GM23338 (cell line): Measurements from ENCODE around the gene STIM1. TPM values are rescaled to one million over a fixed set of nuclear protein-coding genes. Genes with fewer than 3 reads are reported as not detected.
"Not testable (repeated sequence)": the region's sequence is repeated elsewhere in the genome, so short reads cannot be mapped to it uniquely, and the experiment has no call there.

Experiments used
- ATAC-seq: fragments of 200-7000 bp; cut with Tn5 transposase; 3 replicates; pipeline ENCODE4 v1.9.1; 2020
- DNase-seq: peaks from one replicate; pipeline ENCODE4 v3.0.0-alpha.2; 2015; ENCODE audit warnings: low spot score
- H2AFZ ChIP-seq: fragments of 200-600 bp; sonication (generic); 2 replicates; pipeline ENCODE4 v1.8.0; 2016; ENCODE audit warnings: antibody characterized with exemption, mild to moderate bottlenecking, moderate library complexity
- H3F3A ChIP-seq: fragments of 200-600 bp; sonication (generic); replicated peaks from 2 replicates; pipeline ENCODE4 v1.8.0; 2017; ENCODE audit warnings: antibody characterized with exemption, mixed run types, low read depth
- H3K27ac ChIP-seq: fragments of 200-600 bp; sonication (generic); 2 replicates; pipeline ENCODE4 v1.6.1; 2016; ENCODE audit warnings: low read depth
- H3K27me3 ChIP-seq: fragments of 200-600 bp; sonication (generic); 2 replicates; pipeline ENCODE4 v1.8.0; 2016; ENCODE audit warnings: mild to moderate bottlenecking, mixed run types, moderate library complexity; ENCODE audit not compliant: insufficient read depth
- H3K36me3 ChIP-seq: fragments of 200-600 bp; sonication (generic); 2 replicates; pipeline ENCODE4 v1.8.0; 2016; ENCODE audit warnings: mild to moderate bottlenecking; ENCODE audit not compliant: insufficient read depth
- H3K4me1 ChIP-seq: fragments of 200-600 bp; sonication (generic); 2 replicates; pipeline ENCODE4 v1.8.0; 2016; ENCODE audit warnings: mild to moderate bottlenecking, moderate library complexity; ENCODE audit not compliant: insufficient read depth
- H3K4me2 ChIP-seq: fragments of 200-600 bp; sonication (generic); 2 replicates; pipeline ENCODE4 v1.7.1; 2017; ENCODE audit warnings: mixed run types
- H3K4me3 ChIP-seq: fragments of 200-600 bp; sonication (generic); 2 replicates; pipeline ENCODE4 v1.6.1; 2016; ENCODE audit warnings: mixed run types
- H3K79me2 ChIP-seq: fragments of 200-600 bp; sonication (generic); replicated peaks from 2 replicates; pipeline ENCODE4 v1.8.0; 2017; ENCODE audit warnings: mild to moderate bottlenecking; ENCODE audit not compliant: insufficient read depth
- H3K9me2 ChIP-seq: fragments of 200-600 bp; sonication (generic); 2 replicates; pipeline ENCODE4 v1.8.0; 2017; ENCODE audit not compliant: insufficient read depth
- H4K20me1 ChIP-seq: fragments of 200-600 bp; sonication (generic); replicated peaks from 2 replicates; pipeline ENCODE4 v1.8.0; 2017; ENCODE audit warnings: mild to moderate bottlenecking; ENCODE audit not compliant: insufficient read depth
- H3K27ac Mint-ChIP-seq: 2 replicates; pipeline ENCODE4 v1.8.0; 2020; ENCODE audit warnings: inconsistent platforms, mild to moderate bottlenecking, moderate library complexity, mixed read lengths
- H3K27me3 Mint-ChIP-seq: 3 replicates; pipeline ENCODE4 v1.8.0; 2022; ENCODE audit warnings: low read depth, mild to moderate bottlenecking, moderate library complexity, mixed read lengths, inconsistent platforms; ENCODE audit not compliant: insufficient read depth, poor library complexity
- H3K36me3 Mint-ChIP-seq: 3 replicates; pipeline ENCODE4 v1.8.0; 2021; ENCODE audit warnings: low read depth, mild to moderate bottlenecking, inconsistent platforms, moderate library complexity, mixed read lengths
- H3K4me1 Mint-ChIP-seq: 3 replicates; pipeline ENCODE4 v1.8.0; 2020; ENCODE audit warnings: mild to moderate bottlenecking, inconsistent platforms, mixed read lengths
- H3K4me3 Mint-ChIP-seq: 3 replicates; pipeline ENCODE4 v1.8.0; 2021; ENCODE audit warnings: moderate library complexity, mild to moderate bottlenecking, inconsistent platforms, mixed read lengths
- H3K9me3 Mint-ChIP-seq: 3 replicates; pipeline ENCODE4 v1.8.0; 2020; ENCODE audit warnings: moderate library complexity, mild to moderate bottlenecking, inconsistent platforms, mixed read lengths
- CREB1 ChIP-seq: fragments of 250-450 bp; sonication (Bioruptor Pico); IDR thresholded peaks from 2 replicates; pipeline ENCODE4 v1.5.0; 2020; ENCODE audit warnings: low read depth, mild to moderate bottlenecking, moderate library complexity
- ETS1 ChIP-seq: IDR thresholded peaks from 2 replicates; pipeline ENCODE4 v1.6.1; 2016; ENCODE audit warnings: antibody characterized with exemption
- EZH2 ChIP-seq: fragments of 200-600 bp; sonication (generic); IDR thresholded peaks from one replicate; pipeline ENCODE4 v1.8.0; 2017; ENCODE audit warnings: antibody characterized with exemption, mild to moderate bottlenecking, low read depth; ENCODE audit not compliant: unreplicated experiment
- NANOG ChIP-seq: IDR thresholded peaks from 2 replicates; pipeline ENCODE4 v1.6.1; 2016; ENCODE audit warnings: antibody characterized with exemption, borderline replicate concordance
- ZNF114 ChIP-seq: fragments of 250-450 bp; sonication (Bioruptor Pico); IDR thresholded peaks from 2 replicates; pipeline ENCODE4 v1.5.0; 2020; ENCODE audit warnings: mild to moderate bottlenecking, moderate library complexity
- ZNF462 ChIP-seq: fragments of 250-450 bp; sonication (Bioruptor Pico); IDR thresholded peaks from 2 replicates; pipeline ENCODE4 v1.5.0; 2020; ENCODE audit warnings: mild to moderate bottlenecking, moderate library complexity
- polyA plus RNA-seq: library from polyadenylated mRNA; unstranded; fragments of >200 nt; fragmentation: Nextera tagmentation; extraction: Ambion mirVana; gene quantifications from 2 replicates; pipeline ENCODE4 v1.2.1, GENCODE V29; 2016
- total RNA-seq: library from RNA; depleted of rRNA; stranded (reverse); fragments of >200 nt; shearing (Covaris generic); gene quantifications from 2 replicates; pipeline ENCODE4 v1.2.3, GENCODE V29; 2014

Gene STIM1
- total and polyA plus RNA-seq, 2 experiments from 2014 or later, result 3.5 to 14.0 TPM

- no peak for TF ChIP-seq ZNF462
- TF ChIP-seq CREB1, result no peak
- TF ChIP-seq NANOG, result no peak
- TF ChIP-seq EZH2, result no peak
- no peak for TF ChIP-seq ZNF114 (CRISPR knock-in tag)
- TF ChIP-seq ETS1, result no peak
Measured at GRCh38 chr11:4008116-4008515, 152.7 kb downstream of the STIM1 start (continued).

- H3F3A ChIP-seq, H3K27ac Mint-ChIP-seq, H3K36me3 Mint-ChIP-seq, H3K36me3 ChIP-seq, H3K4me1 ChIP-seq, H3K27me3 ChIP-seq, H3K9me2 ChIP-seq, H2AFZ ChIP-seq, H3K4me3 Mint-ChIP-seq, H3K4me1 Mint-ChIP-seq, H3K4me2 ChIP-seq, H3K27me3 Mint-ChIP-seq, H3K27ac ChIP-seq, H4K20me1 ChIP-seq, H3K4me3 ChIP-seq, H3K79me2 ChIP-seq, H3K9me3 Mint-ChIP-seq: not testable (repeated sequence)
- DNase-seq (peak; percentile 29), ATAC-seq (peak; percentile 47; the same call in 2 of the 3 replicates)
Measured at GRCh38 chr11:4016602-4017001, 161.1 kb downstream of the STIM1 start.
